ENCODE data around the gene CFB.

DNA sequence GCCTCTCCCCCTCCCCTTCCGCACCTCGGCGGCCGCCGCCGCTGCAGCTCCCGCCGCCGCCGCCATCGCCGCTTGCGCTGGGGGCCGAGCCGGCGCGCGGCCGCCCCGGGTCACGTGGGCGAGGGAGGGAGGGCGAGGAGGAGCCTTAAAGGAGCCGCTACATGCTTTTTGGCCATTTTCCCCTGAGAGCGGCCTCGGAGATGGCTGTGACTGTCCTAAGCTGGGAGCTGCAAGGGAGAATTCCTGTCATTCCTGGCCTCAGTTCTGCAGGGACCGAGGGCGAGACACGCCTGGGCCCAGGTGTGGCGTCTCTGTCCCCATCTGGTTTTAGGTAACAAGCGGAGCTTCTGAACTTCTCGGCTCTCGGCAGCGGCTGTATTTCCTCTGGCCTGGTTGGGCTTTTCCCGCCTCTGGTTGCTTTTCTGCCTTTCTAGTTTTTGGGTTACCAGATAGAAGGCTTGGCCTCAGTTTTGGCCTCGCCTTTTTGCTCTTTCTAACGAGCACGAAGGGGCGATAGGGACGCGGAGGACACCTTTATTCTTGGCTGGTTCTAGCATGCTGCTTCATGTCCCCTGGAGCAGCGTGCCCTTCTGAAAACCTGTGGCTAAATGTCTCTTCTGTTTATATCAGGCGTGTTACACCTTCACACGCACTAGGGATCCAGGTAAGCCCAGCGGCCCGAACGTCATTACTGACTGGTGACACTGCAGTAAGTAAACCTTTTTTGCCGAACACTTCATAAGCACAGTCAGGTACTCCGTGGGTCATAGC lies 48.1 kb upstream of the CFB start, which contains the start of gene EHMT2:
- no peak for TF ChIP-seq FOXK1 (CRISPR knock-in tag; IDR thresholded peaks at IDR 0.05; ENCODE audit: borderline replicate concordance)
- TF ChIP-seq, protein P1, sequence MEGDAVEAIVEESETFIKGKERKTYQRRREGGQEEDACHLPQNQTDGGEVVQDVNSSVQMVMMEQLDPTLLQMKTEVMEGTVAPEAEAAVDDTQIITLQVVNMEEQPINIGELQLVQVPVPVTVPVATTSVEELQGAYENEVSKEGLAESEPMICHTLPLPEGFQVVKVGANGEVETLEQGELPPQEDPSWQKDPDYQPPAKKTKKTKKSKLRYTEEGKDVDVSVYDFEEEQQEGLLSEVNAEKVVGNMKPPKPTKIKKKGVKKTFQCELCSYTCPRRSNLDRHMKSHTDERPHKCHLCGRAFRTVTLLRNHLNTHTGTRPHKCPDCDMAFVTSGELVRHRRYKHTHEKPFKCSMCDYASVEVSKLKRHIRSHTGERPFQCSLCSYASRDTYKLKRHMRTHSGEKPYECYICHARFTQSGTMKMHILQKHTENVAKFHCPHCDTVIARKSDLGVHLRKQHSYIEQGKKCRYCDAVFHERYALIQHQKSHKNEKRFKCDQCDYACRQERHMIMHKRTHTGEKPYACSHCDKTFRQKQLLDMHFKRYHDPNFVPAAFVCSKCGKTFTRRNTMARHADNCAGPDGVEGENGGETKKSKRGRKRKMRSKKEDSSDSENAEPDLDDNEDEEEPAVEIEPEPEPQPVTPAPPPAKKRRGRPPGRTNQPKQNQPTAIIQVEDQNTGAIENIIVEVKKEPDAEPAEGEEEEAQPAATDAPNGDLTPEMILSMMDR (IDR thresholded peaks at IDR 0.05 in 2 of 3, conservative IDR thresholded peaks at IDR 0.05 in 1 of 3; ENCODE audit: insufficient read depth in 2 of 3, low read depth in 1 of 3, low read length in 3 of 3) = peak; percentile 7 to 22 (median 15); a peak in 1 of 6 replicates
- no peak for TF ChIP-seq ZNF77 (CRISPR knock-in tag; IDR thresholded peaks at IDR 0.05)
- TF ChIP-seq GATA2 (CRISPR knock-in tag; IDR thresholded peaks at IDR 0.05) = no peak
- TF ChIP-seq ZNF699 (CRISPR knock-in tag; IDR thresholded peaks at IDR 0.05; ENCODE audit: insufficient replicate concordance) = no peak
- no peak for TF ChIP-seq HSF4 (CRISPR knock-in tag; IDR thresholded peaks at IDR 0.05; ENCODE audit: borderline replicate concordance)
- no peak for TF ChIP-seq KDM1A (IDR thresholded peaks at IDR 0.05)
- TF ChIP-seq BHLHE40 (IDR thresholded peaks at IDR 0.05; ENCODE audit: low read length) = peak; percentile 88
- TF ChIP-seq POLR2AphosphoS5 (IDR thresholded peaks at IDR 0.05; ENCODE audit: control insufficient read depth, insufficient read depth, low read depth, low read length) = peak; percentile 58
- TF ChIP-seq MTA2 (IDR thresholded peaks at IDR 0.05; ENCODE audit: low read depth) = no peak
